Neuronal stem cell (in vitro differentiated cells): ENCODE data around the gene NAPSA.
A peak's percentile ranks its signal among the peaks of the same experiment; 100 is the strongest.

ENCODE experiments used
- DNase-seq: peaks from one replicate; pipeline ENCODE4 v3.0.0-alpha.2; 2013; ENCODE audit warnings: low spot score
- H2AFZ ChIP-seq: one replicate; pipeline ENCODE4 v1.6.1; 2013; ENCODE audit warnings: mild to moderate bottlenecking, low read length, inconsistent platforms
- H2AK5ac ChIP-seq: 2 replicates; pipeline ENCODE4 v1.6.1; 2013; ENCODE audit warnings: low read depth, mild to moderate bottlenecking, inconsistent platforms, low read length, moderate library complexity, mixed read lengths
- H2BK120ac ChIP-seq: 2 replicates; pipeline ENCODE4 v1.6.1; 2013; ENCODE audit warnings: low read depth, mild to moderate bottlenecking, inconsistent platforms, low read length, moderate library complexity, mixed read lengths
- H2BK12ac ChIP-seq: one replicate; pipeline ENCODE4 v1.6.1; 2013; ENCODE audit warnings: low read length, inconsistent platforms
- H2BK15ac ChIP-seq: 2 replicates; pipeline ENCODE4 v1.6.1; 2013; ENCODE audit warnings: mild to moderate bottlenecking, low read length, inconsistent platforms, mixed read lengths
- H2BK5ac ChIP-seq: one replicate; pipeline ENCODE4 v1.6.1; 2013; ENCODE audit warnings: inconsistent platforms, mild to moderate bottlenecking, low read length, moderate library complexity
- H3K14ac ChIP-seq: one replicate; pipeline ENCODE4 v1.6.1; 2013; ENCODE audit warnings: low read length, inconsistent platforms
- H3K18ac ChIP-seq: 2 replicates; pipeline ENCODE4 v1.6.1; 2013; ENCODE audit warnings: low read length, inconsistent platforms
- H3K23ac ChIP-seq: 2 replicates; pipeline ENCODE4 v1.6.1; 2013; ENCODE audit warnings: low read depth, mild to moderate bottlenecking, mixed read lengths, low read length, inconsistent platforms; ENCODE audit not compliant: poor library complexity
- H3K27ac ChIP-seq: replicated peaks from 3 replicates; pipeline ENCODE4 v1.5.1; 2013; ENCODE audit warnings: low read length, inconsistent platforms
- H3K27me3 ChIP-seq, 3 experiments: 2 replicates each; pipeline ENCODE4 v1.6.1; 2013; ENCODE audit warnings: low read length in 3 of 3, mild to moderate bottlenecking in 2 of 3, inconsistent platforms in 1 of 3, low read depth in 1 of 3, mixed read lengths in 1 of 3, moderate library complexity in 1 of 3; ENCODE audit not compliant: control insufficient read depth in 3 of 3, insufficient read depth in 3 of 3
- H3K36me3 ChIP-seq, 2 donors: replicated peaks in 1 of 2; 2 replicates each; pipeline ENCODE4 v1.6.1; 2013; ENCODE audit warnings: low read length in 2 of 2; ENCODE audit not compliant: control insufficient read depth in 2 of 2, insufficient read depth in 2 of 2
- H3K4ac ChIP-seq: 2 replicates; pipeline ENCODE4 v1.6.1; 2013; ENCODE audit warnings: inconsistent platforms, mild to moderate bottlenecking, low read length, moderate library complexity
- H3K4me1 ChIP-seq, 2 donors: 1 replicate in 1 of 2; 2 replicates in 1 of 2; pipeline ENCODE4 v1.6.1; 2013; ENCODE audit warnings: low read length in 2 of 2, low read depth in 1 of 2; ENCODE audit not compliant: control insufficient read depth in 2 of 2, insufficient read depth in 1 of 2
- H3K4me2 ChIP-seq: one replicate; pipeline ENCODE4 v1.6.1; 2013; ENCODE audit warnings: mild to moderate bottlenecking, low read length, inconsistent platforms; ENCODE audit not compliant: insufficient read depth, poor library complexity, severe bottlenecking
- H3K4me3 ChIP-seq, 2 donors: 2 replicates each; pipeline ENCODE4 v1.5.1; 2013; ENCODE audit warnings: low read length in 2 of 2, mild to moderate bottlenecking in 2 of 2, inconsistent platforms in 1 of 2, moderate library complexity in 1 of 2
- H3K79me1 ChIP-seq: one replicate; pipeline ENCODE4 v1.6.1; 2013; ENCODE audit warnings: low read depth, mild to moderate bottlenecking, inconsistent platforms, low read length, moderate library complexity
- H3K9ac ChIP-seq: one replicate; pipeline ENCODE4 v1.6.1; 2013; ENCODE audit warnings: mild to moderate bottlenecking, low read depth, low read length, inconsistent platforms; ENCODE audit not compliant: poor library complexity
- H3K9me3 ChIP-seq, 2 donors: replicated peaks in 1 of 2; 2 replicates each; pipeline versions ENCODE3 to v1.6.1; 2013; ENCODE audit warnings: low read length in 2 of 2, mild to moderate bottlenecking in 2 of 2, inconsistent platforms in 1 of 2, low read depth in 1 of 2, mixed read lengths in 1 of 2, moderate library complexity in 1 of 2; ENCODE audit not compliant: control insufficient read depth in 2 of 2, insufficient read depth in 1 of 2
- H4K8ac ChIP-seq: one replicate; pipeline ENCODE4 v1.6.1; 2013; ENCODE audit warnings: low read depth, mild to moderate bottlenecking, inconsistent platforms, low read length, moderate library complexity
- H4K91ac ChIP-seq: one replicate; pipeline ENCODE4 v1.6.1; 2013; ENCODE audit warnings: low read length, low read depth, mild to moderate bottlenecking, inconsistent platforms; ENCODE audit not compliant: poor library complexity
- WGBS, 2 donors: extraction: QIAGEN DNeasy Blood & Tissue Kit; methylation state at CpG; one replicate each; pipeline ENCODE4 v1.1.7; 2013; ENCODE audit warnings: missing lambda C conversion rate in 2 of 2, mixed read lengths in 1 of 2; ENCODE audit not compliant: insufficient read length in 2 of 2, insufficient replicate concordance in 1 of 2; ENCODE audit errors: extremely low coverage in 2 of 2; 5-methylcytosine and 5-hydroxymethylcytosine counted together

NAPSA gene

GRCh38 chr19:50378863-50379236 lies 13.4 kb upstream of the NAPSA start:
- Histone ChIP-seq H3K18ac (no peak overlapping the region), H2BK15ac (no peak overlapping the region), H3K4me2 (no peak overlapping the region), H3K79me1 (peaks cover 2% of the 10 kb centered on the region), H4K8ac (no peak overlapping the region), H2AFZ (no peak overlapping the region), H3K4me3 (no peak overlapping the region), H3K27ac (no peak overlapping the region), H3K23ac (no peak overlapping the region), H4K91ac (no peak overlapping the region), H2BK5ac (peak overlapping the region; percentile 11), H2BK120ac (no peak overlapping the region), H3K36me3 (peaks cover 46 to 55% of the 10 kb centered on the region in 2 donors), H3K4ac (no peak overlapping the region), H3K9ac (no peak overlapping the region), H3K9me3 (no peaks in the 10 kb centered on the region), H2AK5ac (no peak overlapping the region), H3K4me1 (peaks cover 7% of the 10 kb centered on the region in 2 donors), H3K14ac (no peak overlapping the region), H3K27me3 (no peaks in the 10 kb centered on the region), H2BK12ac (no peak overlapping the region)
- no CpG with 5 or more reads among the region's 10 CpGs for WGBS, 2 donors
- DNase-seq, result no peak

DNA sequence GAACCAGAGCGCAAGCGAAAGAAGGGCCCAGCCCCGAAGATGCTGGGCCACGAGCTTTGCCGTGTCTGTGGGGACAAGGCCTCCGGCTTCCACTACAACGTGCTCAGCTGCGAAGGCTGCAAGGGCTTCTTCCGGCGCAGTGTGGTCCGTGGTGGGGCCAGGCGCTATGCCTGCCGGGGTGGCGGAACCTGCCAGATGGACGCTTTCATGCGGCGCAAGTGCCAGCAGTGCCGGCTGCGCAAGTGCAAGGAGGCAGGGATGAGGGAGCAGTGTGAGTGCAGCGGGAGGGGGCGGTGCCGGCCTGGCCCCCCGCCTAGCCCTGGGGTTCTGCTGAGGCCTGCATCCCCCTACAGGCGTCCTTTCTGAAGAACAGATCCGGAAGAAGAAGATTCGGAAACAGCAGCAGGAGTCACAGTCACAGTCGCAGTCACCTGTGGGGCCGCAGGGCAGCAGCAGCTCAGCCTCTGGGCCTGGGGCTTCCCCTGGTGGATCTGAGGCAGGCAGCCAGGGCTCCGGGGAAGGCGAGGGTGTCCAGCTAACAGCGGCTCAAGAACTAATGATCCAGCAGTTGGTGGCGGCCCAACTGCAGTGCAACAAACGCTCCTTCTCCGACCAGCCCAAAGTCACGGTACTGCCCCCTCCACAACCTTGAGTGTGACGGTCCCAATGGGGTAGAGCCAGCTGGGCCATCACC lies 12.9 kb upstream of the NAPSA start:
- Histone ChIP-seq H2AK5ac (no peak overlapping the region), H3K4me1 (peaks cover 3 to 4% of the 10 kb centered on the region in 2 donors), H3K4me2 (no peak overlapping the region), H3K27ac (no peak overlapping the region), H4K8ac (no peak overlapping the region), H3K4ac (no peak overlapping the region), H2AFZ (no peak overlapping the region), H3K27me3 (no peaks in the 10 kb centered on the region), H3K79me1 (peaks cover 2% of the 10 kb centered on the region), H3K9ac (no peak overlapping the region), H2BK120ac (no peak overlapping the region), H3K9me3 (no peaks in the 10 kb centered on the region), H3K18ac (no peak overlapping the region), H3K36me3 (peaks cover 46 to 55% of the 10 kb centered on the region in 2 donors), H3K23ac (no peak overlapping the region), H3K4me3 (no peak overlapping the region), H4K91ac (no peak overlapping the region), H2BK12ac (no peak overlapping the region), H2BK15ac (no peak overlapping the region), H3K14ac (no peak overlapping the region), H2BK5ac (peak overlapping the region; percentile 11)
- no peak for DNase-seq
- WGBS, 2 donors, result no CpG with 5 or more reads among the region's 36 CpGs

DNA sequence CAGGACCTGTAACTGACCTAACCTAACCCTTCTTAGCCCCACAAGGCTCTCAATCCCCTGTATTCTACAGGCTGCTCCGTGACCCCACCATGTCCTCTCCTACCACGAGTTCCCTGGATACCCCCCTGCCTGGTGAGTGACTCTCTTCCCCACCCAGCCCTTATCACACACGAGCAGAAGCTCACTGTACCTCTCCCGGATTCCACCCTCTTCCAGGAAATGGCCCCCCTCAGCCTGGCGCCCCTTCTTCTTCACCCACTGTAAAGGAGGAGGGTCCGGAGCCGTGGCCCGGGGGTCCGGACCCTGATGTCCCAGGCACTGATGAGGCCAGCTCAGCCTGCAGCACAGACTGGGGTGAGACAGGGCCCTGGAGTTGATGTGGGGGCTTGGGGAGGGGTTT lies 12.1 kb upstream of the NAPSA start:
- no peak overlapping the region for H2BK15ac ChIP-seq
- H3K9me3 ChIP-seq, result no peaks in the 10 kb centered on the region
- H3K79me1 ChIP-seq, result peaks cover 2% of the 10 kb centered on the region
- no peak overlapping the region for H2BK12ac ChIP-seq
- H2AFZ ChIP-seq, result no peak overlapping the region
- peaks cover 46 to 53% of the 10 kb centered on the region in 2 donors for H3K36me3 ChIP-seq
- no peak for DNase-seq
- H2BK120ac ChIP-seq, result no peak overlapping the region
- no peak overlapping the region for H2BK5ac ChIP-seq
- H3K23ac ChIP-seq, result no peak overlapping the region
- no peak overlapping the region for H3K4me2 ChIP-seq
- no peak overlapping the region for H3K9ac ChIP-seq
- H3K4me1 ChIP-seq, result peaks cover 3 to 4% of the 10 kb centered on the region in 2 donors
- no peak overlapping the region for H4K91ac ChIP-seq
- no peaks in the 10 kb centered on the region for H3K27me3 ChIP-seq
- no peak overlapping the region for H3K4ac ChIP-seq
- H3K18ac ChIP-seq, result no peak overlapping the region
- no peak overlapping the region for H3K14ac ChIP-seq
- no peak overlapping the region for H2AK5ac ChIP-seq
- no CpG with 5 or more reads among the region's 9 CpGs for WGBS, 2 donors
- H3K27ac ChIP-seq, result peak overlapping the region; percentile 27
- no peak overlapping the region for H3K4me3 ChIP-seq
- no peak overlapping the region for H4K8ac ChIP-seq

DNA sequence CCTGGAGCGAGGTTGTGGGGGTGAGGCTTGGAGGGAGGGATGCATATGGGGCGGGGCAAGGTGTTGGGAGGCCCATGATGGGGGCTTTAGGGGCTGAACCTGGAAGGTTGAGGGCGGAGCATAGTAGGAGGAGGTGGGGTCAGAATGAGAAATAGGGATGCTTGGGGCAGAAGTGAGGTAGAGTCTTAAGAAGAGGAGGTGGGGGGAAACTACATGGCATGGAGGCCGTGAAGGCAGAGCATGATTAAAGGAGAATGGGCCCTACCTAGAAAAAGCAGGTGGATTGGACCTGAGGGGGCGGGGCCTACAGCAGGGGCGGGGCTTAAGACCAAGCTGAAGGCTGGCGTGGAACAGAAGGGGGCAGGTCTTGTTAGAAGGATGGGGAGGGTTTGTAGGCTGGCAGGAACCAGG lies 11.6 kb upstream of the NAPSA start:
- Histone ChIP-seq H4K8ac (no peak overlapping the region), H3K27me3 (no peaks in the 10 kb centered on the region), H3K23ac (no peak overlapping the region), H3K4me2 (peak overlapping the region; percentile 25), H2BK15ac (no peak overlapping the region), H3K36me3 (peaks cover 42 to 49% of the 10 kb centered on the region in 2 donors), H2BK5ac (no peak overlapping the region), H3K18ac (no peak overlapping the region), H4K91ac (no peak overlapping the region), H2AK5ac (no peak overlapping the region), H3K9ac (no peak overlapping the region), H3K4me1 (peaks cover 3 to 4% of the 10 kb centered on the region in 2 donors), H3K9me3 (no peaks in the 10 kb centered on the region), H3K4me3 (peak overlapping the region in 1 of 2 donors; percentile 90), H3K79me1 (peaks cover 2% of the 10 kb centered on the region), H2BK120ac (no peak overlapping the region), H3K4ac (no peak overlapping the region), H2BK12ac (no peak overlapping the region), H3K14ac (no peak overlapping the region), H3K27ac (peak overlapping the region; percentile 27), H2AFZ (no peak overlapping the region)
- no peak for DNase-seq
- WGBS, 2 donors, result no CpG with 5 or more reads among the region's 7 CpGs
